MM.1S (cell line): ENCODE data around the gene SLC2A10.

Source experiments
- DNase-seq: peaks from one replicate; pipeline ENCODE4 v3.0.0-alpha.2; 2015
- H2AFZ ChIP-seq: fragments of 300-600 bp; sonication (generic); 2 replicates; pipeline ENCODE4 v1.6.0; 2016; ENCODE audit warnings: antibody characterized with exemption, low read length
- H3F3A ChIP-seq: fragments of 300-600 bp; sonication (generic); 2 replicates; pipeline ENCODE4 v1.6.1; 2016; ENCODE audit warnings: mild to moderate bottlenecking, antibody characterized with exemption, low read length, moderate library complexity, mixed read lengths; ENCODE audit not compliant: insufficient read depth
- H3K27ac ChIP-seq: fragments of 300-600 bp; sonication (generic); 2 replicates; pipeline ENCODE4 v1.5.1; 2016; ENCODE audit warnings: mild to moderate bottlenecking, low read length
- H3K27me3 ChIP-seq: fragments of 300-600 bp; sonication (generic); replicated peaks from 2 replicates; pipeline ENCODE4 v1.6.0; 2016; ENCODE audit warnings: low read length; ENCODE audit not compliant: insufficient read depth
- H3K36me3 ChIP-seq: fragments of 300-600 bp; sonication (generic); replicated peaks from 2 replicates; pipeline ENCODE4 v1.6.1; 2016; ENCODE audit warnings: mild to moderate bottlenecking, low read length, mixed read lengths; ENCODE audit not compliant: insufficient read depth
- H3K4me1 ChIP-seq: fragments of 300-600 bp; sonication (generic); 2 replicates; pipeline ENCODE4 v1.6.1; 2016; ENCODE audit warnings: low read length, mixed read lengths
- H3K4me2 ChIP-seq: fragments of 300-600 bp; sonication (generic); 2 replicates; pipeline ENCODE4 v1.6.0; 2016; ENCODE audit warnings: low read depth, low read length
- H3K4me3 ChIP-seq: fragments of 300-600 bp; sonication (generic); 2 replicates; pipeline ENCODE4 v1.5.1; 2016; ENCODE audit warnings: low read length, mixed read lengths
- H3K79me2 ChIP-seq: fragments of 300-600 bp; sonication (generic); 2 replicates; pipeline ENCODE4 v1.6.1; 2016; ENCODE audit warnings: mixed run types, low read length, mixed read lengths
- H3K9ac ChIP-seq: fragments of 300-600 bp; sonication (generic); 2 replicates; pipeline ENCODE4 v1.6.1; 2016; ENCODE audit warnings: low read length, mixed read lengths
- H3K9me2 ChIP-seq: fragments of 300-600 bp; sonication (generic); replicated peaks from 2 replicates; pipeline ENCODE4 v1.6.1; 2016; ENCODE audit warnings: mild to moderate bottlenecking, low read length, mixed read lengths; ENCODE audit not compliant: insufficient read depth
- H3K9me3 ChIP-seq: fragments of 300-600 bp; sonication (generic); replicated peaks from 2 replicates; pipeline ENCODE4 v1.6.1; 2016; ENCODE audit warnings: mild to moderate bottlenecking, low read length, mixed read lengths; ENCODE audit not compliant: insufficient read depth
- H4K20me1 ChIP-seq: fragments of 300-600 bp; sonication (generic); 2 replicates; pipeline ENCODE4 v1.6.1; 2016; ENCODE audit warnings: mild to moderate bottlenecking, low read length, moderate library complexity, mixed read lengths; ENCODE audit not compliant: insufficient read depth
- EZH2 ChIP-seq: fragments of 300-600 bp; sonication (generic); optimal IDR thresholded peaks from 2 replicates; pipeline ENCODE3; 2017; ENCODE audit warnings: low read depth, mild to moderate bottlenecking, antibody characterized with exemption, low read length, mixed read lengths
- EZH2phosphoT487 ChIP-seq: fragments of 300-600 bp; sonication (generic); IDR thresholded peaks from 2 replicates; pipeline ENCODE4 v1.6.1; 2018; ENCODE audit warnings: antibody characterized with exemption, low read length
- TF ChIP-seq, protein P1 (sequence below): fragments of 300-600 bp; sonication (generic); IDR thresholded peaks from 2 replicates; pipeline ENCODE4 v1.5.1; 2016; ENCODE audit warnings: antibody characterized with exemption, low read length, mixed read lengths

The SLC2A10 gene

DNA sequence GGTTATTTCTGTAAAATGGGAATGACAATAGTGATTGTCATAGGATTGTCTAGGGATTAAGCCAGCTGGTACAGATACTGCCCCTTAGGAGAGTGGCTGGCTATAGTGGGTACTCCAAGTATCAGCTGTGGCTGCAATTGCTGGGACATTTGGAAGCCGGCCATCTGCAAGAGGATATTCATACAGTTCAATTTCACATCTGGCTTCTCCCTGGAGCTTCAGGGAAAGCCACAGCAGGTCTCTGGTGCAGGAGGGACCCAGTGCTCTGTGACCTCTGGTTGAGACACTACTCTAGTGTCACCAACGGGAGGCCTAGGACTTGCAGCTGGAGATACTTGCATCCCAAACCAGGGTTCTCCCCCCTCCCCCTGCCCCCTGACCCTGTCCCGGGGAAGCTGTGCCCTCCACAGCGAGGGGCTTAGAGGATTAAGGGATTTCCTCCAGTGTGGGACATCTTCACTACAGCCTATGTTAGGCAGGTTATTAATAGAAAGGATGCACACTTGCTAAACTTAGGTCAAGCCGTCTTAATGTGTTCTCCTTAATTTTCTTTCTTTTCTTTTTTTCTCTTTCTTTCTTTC is 2.7 kb downstream of the SLC2A10 start:
- Histone ChIP-seq H3K27me3 (no peaks in the 10 kb centered on the region; the same call in 1 of the 2 replicates), H3K4me2 (no peak overlapping the region), H3K9ac (no peak overlapping the region), H3K4me1 (no peaks in the 10 kb centered on the region), H3K27ac (no peak overlapping the region), H3K4me3 (no peak overlapping the region), H2AFZ (no peak overlapping the region), H4K20me1 (no peaks in the 10 kb centered on the region), H3K9me2 (no peaks in the 10 kb centered on the region), H3F3A (no peaks in the 10 kb centered on the region), H3K9me3 (no peaks in the 10 kb centered on the region), H3K79me2 (no peaks in the 10 kb centered on the region), H3K36me3 (no peaks in the 10 kb centered on the region)
- DNase-seq = no peak
- TF ChIP-seq EZH2phosphoT487 (no peak), EZH2 (no peak)
- TF ChIP-seq, protein P1, sequence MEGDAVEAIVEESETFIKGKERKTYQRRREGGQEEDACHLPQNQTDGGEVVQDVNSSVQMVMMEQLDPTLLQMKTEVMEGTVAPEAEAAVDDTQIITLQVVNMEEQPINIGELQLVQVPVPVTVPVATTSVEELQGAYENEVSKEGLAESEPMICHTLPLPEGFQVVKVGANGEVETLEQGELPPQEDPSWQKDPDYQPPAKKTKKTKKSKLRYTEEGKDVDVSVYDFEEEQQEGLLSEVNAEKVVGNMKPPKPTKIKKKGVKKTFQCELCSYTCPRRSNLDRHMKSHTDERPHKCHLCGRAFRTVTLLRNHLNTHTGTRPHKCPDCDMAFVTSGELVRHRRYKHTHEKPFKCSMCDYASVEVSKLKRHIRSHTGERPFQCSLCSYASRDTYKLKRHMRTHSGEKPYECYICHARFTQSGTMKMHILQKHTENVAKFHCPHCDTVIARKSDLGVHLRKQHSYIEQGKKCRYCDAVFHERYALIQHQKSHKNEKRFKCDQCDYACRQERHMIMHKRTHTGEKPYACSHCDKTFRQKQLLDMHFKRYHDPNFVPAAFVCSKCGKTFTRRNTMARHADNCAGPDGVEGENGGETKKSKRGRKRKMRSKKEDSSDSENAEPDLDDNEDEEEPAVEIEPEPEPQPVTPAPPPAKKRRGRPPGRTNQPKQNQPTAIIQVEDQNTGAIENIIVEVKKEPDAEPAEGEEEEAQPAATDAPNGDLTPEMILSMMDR = no peak

DNA sequence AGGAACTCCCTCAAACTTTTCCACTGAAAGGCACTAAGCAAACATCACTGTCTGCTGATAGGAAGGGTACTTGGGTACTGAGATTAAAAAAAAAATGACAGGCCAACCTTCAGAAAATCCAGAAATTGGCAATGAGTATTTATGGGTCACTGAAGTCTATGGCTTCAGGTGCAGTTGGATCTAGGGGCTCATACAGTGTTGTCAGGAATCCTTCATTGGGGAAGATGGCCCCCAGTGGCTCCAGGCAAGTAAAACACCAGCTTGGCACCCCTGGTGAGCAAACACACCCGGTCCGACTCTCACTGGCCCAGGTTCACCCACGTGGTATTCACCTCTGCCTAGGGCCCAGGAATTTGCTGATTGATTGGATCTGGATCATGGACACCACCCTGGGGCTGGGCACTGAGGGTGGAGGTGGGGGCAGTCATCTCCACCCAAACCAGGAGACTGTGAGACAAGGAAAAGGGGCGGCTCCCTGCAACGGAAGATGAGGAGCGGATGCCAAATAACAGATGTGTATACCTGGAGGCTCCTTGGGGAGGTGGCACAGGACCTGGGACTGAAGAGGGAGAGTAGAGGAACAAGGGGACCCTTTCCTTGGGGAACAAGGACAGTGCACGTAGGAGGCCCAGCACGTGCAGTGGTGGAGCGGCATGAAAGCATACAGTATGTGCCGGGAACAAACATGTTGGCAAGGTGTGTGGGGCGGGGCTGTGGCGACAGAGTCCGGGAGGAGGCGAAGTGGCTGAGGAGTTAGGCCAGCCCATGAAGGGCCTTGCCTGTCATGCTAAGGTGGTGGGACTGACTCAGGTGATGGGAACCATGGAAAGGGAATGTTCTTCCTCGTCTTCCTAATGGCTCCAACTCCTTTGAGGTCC is 4.7 kb downstream of the SLC2A10 start:
- Histone ChIP-seq H3K9me2 (no peaks in the 10 kb centered on the region), H3F3A (no peaks in the 10 kb centered on the region), H3K4me1 (no peaks in the 10 kb centered on the region), H3K9ac (no peak overlapping the region), H3K27ac (no peak overlapping the region), H3K4me2 (no peak overlapping the region), H3K36me3 (no peaks in the 10 kb centered on the region), H4K20me1 (no peaks in the 10 kb centered on the region), H3K27me3 (no peaks in the 10 kb centered on the region; the same call in 1 of the 2 replicates), H3K79me2 (no peaks in the 10 kb centered on the region), H3K9me3 (no peaks in the 10 kb centered on the region), H2AFZ (no peak overlapping the region), H3K4me3 (no peak overlapping the region)
- TF ChIP-seq, protein P1 = no peak
- TF ChIP-seq EZH2 (no peak), EZH2phosphoT487 (no peak)
- DNase-seq = no peak

DNA sequence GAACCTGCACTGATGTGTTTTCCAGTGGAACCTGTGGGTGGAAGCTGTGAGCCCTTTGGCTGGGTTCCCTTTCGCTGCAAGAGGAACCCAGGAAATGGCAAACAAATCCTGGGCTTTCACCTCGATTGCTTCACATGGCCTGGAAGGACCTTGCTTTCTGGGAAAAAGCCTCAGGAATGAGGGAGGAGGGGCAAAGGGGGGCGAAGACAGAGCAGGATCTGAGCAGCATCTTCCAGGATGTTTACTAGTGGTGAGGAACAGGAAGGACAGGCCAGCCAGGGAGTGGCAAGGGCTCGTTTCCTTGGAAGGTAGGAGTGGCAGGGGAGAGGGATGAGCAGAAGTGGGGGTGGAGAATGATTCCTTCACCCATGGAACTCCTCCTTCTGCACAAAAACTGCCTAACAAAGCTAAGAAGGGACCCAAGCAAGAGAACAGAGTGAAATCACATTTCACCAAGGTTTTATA is 5.9 kb downstream of the SLC2A10 start:
- no peaks in the 10 kb centered on the region for H3F3A ChIP-seq
- TF ChIP-seq, protein P1 = no peak
- TF ChIP-seq EZH2 (no peak), EZH2phosphoT487 (no peak)
- H3K79me2 ChIP-seq = no peaks in the 10 kb centered on the region
- H3K27me3 ChIP-seq = no peaks in the 10 kb centered on the region; the same call in 1 of the 2 replicates
- H3K27ac ChIP-seq = no peak overlapping the region
- H3K4me1 ChIP-seq = no peaks in the 10 kb centered on the region
- H3K9me2 ChIP-seq = no peaks in the 10 kb centered on the region
- no peak overlapping the region for H3K4me3 ChIP-seq
- no peak overlapping the region for H3K4me2 ChIP-seq
- DNase-seq = no peak
- no peaks in the 10 kb centered on the region for H4K20me1 ChIP-seq
- no peak overlapping the region for H3K9ac ChIP-seq
- no peaks in the 10 kb centered on the region for H3K36me3 ChIP-seq
- no peaks in the 10 kb centered on the region for H3K9me3 ChIP-seq
- no peak overlapping the region for H2AFZ ChIP-seq
